Measurements from ENCODE around the gene XPR1.

XPR1 gene

DNA sequence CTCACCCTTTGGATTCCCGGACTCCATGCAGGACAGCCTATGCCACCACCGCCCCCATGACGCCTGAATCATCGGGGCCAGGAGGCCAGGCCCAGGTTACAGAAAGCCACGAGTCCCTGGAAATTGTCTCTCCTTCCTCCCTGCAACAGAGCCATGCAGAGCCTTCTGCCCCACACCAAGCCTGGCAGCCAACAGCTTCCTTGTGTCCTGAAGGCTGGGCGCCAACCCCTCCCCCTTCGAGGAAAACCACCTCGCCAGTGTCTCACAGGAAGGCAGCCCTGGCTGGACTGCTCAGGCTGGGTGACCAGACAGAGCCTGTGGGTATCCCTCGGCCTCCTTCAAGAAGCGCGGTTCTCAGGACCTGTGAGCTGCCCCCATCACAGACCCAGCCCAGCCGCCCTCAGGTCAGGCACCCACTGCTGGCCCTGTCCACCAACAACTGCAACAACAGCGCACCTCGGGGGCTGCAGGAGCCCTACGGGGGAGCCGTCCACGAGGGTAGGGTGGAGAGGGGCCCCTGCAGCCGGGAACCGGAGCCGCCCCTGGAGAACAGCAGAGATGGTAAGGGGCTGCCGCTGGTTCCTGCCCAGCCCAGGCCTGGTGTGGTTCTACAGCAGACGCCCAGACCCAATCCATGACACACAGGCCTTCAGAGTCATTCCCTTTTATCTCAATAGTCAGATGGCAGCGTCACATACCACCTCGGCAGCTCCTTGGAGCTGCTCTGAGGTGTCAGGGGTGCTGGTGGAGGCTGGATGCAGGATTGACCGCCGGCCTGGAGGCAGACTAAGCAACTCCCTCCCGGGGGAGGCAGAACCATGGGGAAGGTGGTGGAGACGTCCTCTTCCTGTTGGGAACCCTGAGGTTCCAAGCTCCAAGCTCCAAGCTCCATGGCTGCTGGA, 304.5 kb downstream of the XPR1 start:
- no peak for DNase-seq

DNA sequence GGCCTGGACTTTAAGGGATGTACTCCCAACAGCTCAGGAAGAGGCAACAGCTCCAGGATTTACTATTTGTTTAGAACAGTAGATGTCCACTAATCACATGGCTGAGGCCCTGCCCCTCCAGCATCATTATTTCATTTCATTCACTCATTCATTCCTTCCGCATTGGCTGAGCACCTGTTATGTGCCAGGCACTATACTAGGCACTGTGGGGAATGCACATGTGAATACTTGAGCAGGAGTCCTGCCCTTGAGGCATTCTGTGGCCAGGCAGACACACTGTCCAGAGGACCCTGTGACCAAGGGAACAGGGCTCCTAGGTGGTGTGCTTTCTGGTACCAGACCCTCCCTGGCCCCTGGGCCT, 305.2 kb downstream of the XPR1 start:
- no peak for DNase-seq

DNA sequence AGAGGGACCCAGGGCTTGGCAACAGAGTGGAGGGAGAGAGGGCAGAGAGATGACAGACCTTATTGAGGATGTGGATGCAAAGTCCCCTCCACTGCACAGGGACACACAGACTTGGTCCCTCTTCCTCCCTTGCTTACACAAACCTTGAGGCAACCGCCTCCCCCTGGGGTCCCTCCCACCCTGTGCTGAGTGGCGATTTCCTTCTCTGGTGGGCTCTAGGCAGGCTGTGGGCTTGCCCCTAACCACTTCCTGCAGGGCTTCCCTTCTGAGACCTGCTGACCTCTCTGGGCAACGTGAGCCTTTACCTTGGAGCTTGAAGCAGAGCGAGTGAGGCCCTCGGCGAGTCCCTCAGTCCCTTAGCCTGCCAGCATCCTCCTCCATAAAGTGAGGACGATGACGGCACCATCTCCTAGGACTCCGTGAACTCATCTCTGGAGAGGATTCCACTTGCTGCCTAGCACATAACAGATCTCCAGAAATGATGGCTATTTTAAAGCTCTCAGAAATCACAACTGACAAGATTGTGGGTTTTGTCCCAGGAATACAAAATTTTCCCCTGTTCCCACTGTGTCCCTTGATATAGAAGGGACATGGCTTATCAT, 305.9 kb downstream of the XPR1 start:
- DNase-seq: no peak

DNA sequence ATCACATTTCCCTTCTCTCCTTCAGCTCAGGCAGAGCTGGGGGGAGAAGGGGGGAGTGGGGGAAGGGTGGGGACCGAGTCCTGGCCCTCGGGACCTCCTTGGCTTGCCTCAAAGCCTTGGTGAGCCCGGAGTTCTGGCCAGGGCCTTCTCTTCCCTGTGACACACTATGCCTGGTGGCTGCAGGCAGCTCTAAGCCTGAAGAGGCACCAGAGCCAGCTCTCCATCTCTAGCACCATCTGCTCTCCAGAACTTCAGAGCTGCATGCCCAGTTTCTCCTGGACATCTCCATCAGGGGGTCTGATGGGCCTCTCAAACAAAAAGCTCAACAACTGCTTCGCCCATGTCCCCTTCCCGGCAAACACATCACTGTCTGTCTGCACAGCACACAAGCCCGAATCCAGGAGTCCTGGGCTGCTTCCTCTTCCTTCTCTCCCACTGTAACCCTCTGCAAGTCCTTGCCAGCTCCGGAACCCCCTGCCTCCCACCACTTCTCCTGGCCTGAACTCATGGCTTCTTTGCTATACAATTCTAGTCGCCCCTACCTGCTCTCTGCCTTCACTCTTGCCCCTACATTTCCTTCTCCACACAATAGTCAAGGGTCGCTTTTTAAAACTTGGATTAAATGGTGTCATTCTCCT, 307.4 kb downstream of the XPR1 start:
- DNase-seq: no peak

DNA sequence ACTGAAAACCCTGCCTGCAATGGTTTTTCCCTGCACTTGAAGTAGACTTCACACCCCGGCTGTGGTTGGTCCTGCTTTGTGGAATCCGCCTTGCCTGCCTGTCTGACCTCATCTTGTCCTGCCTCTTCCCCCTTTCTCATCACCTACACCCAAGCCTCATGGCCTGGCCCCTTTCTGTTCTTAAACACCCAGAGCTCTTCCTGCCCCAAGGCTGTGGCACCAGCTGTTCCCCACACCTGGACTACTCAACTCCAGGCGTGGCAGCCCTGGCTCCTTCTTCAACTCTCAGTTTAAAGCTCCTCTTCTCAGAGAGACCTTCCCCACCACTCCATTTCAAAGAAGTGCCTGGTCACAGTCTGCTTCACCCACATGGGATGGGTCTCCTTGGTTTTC, 307.9 kb downstream of the XPR1 start:
- no peak for DNase-seq

Data from cortex of kidney (tissue), 1 donor.